ENCODE measurements around the gene MAGED4.
"Not testable (repeated sequence)": the region's sequence is repeated elsewhere in the genome, so short reads cannot be mapped to it uniquely, and the experiment has no call there.

MAGED4 gene

GRCh38 chrX:52184440-52185077 is at the start of gene MAGED4:
MAGED4 (plus strand) TSS chrX:52184888; CDS start chrX:52185923, 1,035 bp downstream.
- DNase-seq (ENCODE audit: low read depth), result not testable (repeated sequence)

- DNase-seq (ENCODE audit: low read depth), result no peak
Measured at GRCh38 chrX:52138830-52139544, 45.7 kb upstream of the MAGED4 start.

DNA sequence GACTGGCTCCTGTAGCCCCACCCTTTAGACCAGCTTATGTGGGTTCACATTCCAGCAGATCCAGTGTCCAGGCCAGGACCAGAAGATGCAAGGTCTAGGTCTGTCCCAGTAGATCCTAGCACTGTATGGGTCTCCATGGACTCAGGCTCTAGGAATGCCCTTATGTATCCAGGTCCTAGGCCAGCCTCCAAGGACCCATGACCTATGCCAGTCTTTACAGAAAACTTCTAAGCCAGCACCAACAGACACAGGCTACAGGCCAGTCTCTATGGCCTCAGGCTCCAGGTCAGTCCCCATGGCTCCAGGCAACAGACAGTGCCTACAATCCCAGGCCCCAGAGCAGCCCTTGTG is 45.2 kb upstream of the MAGED4 start:
- no peak for DNase-seq (ENCODE audit: low read depth)

DNA sequence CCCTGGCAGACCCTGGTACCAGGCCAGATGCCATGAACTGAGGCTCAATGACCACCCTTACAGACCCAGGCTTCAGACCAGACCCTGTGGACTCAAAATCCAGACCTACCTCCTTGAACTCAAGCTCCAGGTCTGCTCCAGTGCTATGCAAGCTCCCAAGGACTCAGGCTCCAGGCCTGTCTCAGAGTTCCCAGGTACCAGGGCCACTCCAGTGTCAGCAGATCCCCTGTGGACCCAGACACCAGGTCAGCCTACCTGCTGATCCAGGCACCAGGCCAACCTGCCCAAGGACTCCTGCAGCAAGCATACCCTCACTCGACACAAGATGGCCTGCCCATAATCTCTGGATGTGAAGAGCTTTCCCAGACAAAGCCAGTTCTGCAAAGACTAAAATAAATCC is 44.7 kb upstream of the MAGED4 start:
- DNase-seq (ENCODE audit: low read depth), result no peak

DNA sequence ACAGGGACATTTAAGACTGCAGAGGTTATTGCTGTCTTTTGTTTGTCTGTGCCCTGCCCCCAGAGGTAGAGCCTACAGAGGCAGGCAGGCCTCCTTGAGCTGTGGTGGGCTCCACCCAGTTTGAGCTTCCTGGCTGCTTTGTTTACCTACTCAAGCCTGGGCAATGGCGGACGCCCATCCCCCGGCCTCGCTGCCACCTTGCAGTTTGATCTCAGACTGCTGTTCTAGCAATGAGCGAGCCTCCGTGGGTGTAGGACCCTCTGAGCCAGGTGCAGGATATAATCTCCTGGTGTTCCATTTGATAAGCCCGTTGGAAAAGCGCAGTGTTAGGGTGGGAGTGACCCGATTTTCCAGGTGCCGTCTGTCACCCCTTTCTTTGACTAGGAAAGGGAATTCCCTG is 34.0 kb upstream of the MAGED4 start:
- not testable (repeated sequence) for DNase-seq (ENCODE audit: low read depth)

- not testable (repeated sequence) for DNase-seq (ENCODE audit: low read depth)
Measured at GRCh38 chrX:52160140-52160539, 24.5 kb upstream of the MAGED4 start.

- no peak for DNase-seq (ENCODE audit: low read depth)
Measured at GRCh38 chrX:52166840-52167239, 17.8 kb upstream of the MAGED4 start.

- not testable (repeated sequence) for DNase-seq (ENCODE audit: low read depth)
Measured at GRCh38 chrX:52171055-52171454, 13.6 kb upstream of the MAGED4 start.

DNA sequence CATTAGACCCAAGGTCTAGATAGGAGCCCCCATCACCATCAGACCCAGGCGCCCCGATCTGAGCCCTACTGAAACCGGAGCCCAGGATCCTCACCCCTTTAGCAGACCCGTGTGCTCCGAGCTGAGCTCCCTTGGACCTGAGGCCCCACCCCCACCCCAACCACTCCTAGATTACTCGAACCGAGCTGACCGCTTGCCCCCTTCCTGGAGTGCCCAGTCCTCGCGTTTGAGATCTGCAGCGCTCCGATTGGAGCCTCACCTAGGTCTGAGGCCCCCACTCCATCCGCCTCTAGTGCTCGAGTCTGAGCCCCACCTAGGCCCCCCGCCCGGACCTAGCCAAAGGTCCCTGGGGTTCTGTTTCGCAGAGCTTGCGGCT is 378 bp downstream of the MAGED4 start:
- not testable (repeated sequence) for DNase-seq (ENCODE audit: low read depth)

GRCh38 chrX:52211405-52211804 is 26.7 kb downstream of the MAGED4 start:
- DNase-seq (ENCODE audit: low read depth), result not testable (repeated sequence)

- no peak for DNase-seq (ENCODE audit: low read depth)
Measured at GRCh38 chrX:52213276-52213675, 28.6 kb downstream of the MAGED4 start.

DNA sequence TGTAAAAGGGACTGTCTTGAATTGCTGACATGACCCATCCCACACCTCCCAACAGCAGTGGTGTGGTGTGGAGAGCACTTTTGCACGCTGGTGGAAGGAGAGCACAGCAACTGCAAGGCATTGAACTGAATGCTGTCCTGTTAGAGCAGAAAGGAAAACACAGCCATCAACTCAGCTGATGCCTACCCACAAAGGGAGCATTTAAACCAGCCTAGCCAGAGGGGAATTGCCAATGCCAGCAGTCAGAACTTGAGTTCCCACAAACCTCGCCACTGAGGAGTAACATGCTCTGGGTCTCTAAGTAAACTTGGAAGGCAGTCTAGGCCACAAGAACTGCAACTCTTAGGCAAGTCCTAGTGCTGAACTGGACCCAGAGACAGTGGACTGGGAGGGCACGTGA is 31.9 kb downstream of the MAGED4 start:
- no peak for DNase-seq (ENCODE audit: low read depth)

DNA sequence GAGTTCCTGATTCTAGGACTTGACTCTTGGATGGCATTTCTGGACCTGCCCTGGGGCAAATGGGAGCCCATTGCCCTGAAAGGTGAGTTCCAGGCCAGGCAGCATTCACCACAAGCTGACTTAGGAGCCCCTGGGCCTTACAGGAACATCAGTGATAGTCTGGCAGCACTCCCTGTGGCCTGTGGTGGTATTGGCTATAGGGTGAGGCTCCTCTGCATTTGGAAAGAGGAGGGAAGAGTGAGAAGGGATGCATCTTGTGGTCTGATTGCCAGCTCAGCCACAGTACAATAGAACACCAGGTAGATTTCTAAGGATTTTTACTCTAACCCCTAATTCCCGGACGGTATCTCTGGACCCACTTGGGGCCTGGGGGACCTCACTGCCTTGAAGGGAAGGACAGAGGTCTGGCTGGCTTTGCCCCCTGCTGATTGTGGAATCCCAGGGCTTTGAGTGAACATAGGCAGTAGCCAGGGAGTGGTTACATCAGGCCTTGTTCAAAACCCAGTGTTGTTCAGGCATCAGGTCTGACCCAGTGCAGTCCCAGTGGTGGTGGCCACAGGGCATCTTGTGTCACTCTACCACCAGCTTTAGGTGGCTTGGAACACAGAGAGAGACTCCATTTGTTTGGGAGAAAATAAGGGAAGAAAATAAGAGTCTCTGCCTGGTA is 32.9 kb downstream of the MAGED4 start:
- no peak for DNase-seq (ENCODE audit: low read depth)

GRCh38 chrX:52220936-52221335 is 36.2 kb downstream of the MAGED4 start:
- DNase-seq (ENCODE audit: low read depth), result no peak
